Measurements from ENCODE around the gene TRAPPC2L.

TRAPPC2L gene

GRCh38 chr16:88828711-88829110 lies 28.2 kb upstream of the TRAPPC2L start:
- H3K4me3 ChIP-seq (ENCODE audit: low read depth, low read length): no peak overlapping the region
- TF ChIP-seq, protein P1, sequence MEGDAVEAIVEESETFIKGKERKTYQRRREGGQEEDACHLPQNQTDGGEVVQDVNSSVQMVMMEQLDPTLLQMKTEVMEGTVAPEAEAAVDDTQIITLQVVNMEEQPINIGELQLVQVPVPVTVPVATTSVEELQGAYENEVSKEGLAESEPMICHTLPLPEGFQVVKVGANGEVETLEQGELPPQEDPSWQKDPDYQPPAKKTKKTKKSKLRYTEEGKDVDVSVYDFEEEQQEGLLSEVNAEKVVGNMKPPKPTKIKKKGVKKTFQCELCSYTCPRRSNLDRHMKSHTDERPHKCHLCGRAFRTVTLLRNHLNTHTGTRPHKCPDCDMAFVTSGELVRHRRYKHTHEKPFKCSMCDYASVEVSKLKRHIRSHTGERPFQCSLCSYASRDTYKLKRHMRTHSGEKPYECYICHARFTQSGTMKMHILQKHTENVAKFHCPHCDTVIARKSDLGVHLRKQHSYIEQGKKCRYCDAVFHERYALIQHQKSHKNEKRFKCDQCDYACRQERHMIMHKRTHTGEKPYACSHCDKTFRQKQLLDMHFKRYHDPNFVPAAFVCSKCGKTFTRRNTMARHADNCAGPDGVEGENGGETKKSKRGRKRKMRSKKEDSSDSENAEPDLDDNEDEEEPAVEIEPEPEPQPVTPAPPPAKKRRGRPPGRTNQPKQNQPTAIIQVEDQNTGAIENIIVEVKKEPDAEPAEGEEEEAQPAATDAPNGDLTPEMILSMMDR (IDR thresholded peaks at IDR 0.05; ENCODE audit: low read depth, low read length): no peak

- TF ChIP-seq, protein P1 (IDR thresholded peaks at IDR 0.05; ENCODE audit: low read depth, low read length): no peak
- no peak overlapping the region for H3K4me3 ChIP-seq (ENCODE audit: low read depth, low read length)
Measured at GRCh38 chr16:88830258-88830657, 26.7 kb upstream of the TRAPPC2L start.

DNA sequence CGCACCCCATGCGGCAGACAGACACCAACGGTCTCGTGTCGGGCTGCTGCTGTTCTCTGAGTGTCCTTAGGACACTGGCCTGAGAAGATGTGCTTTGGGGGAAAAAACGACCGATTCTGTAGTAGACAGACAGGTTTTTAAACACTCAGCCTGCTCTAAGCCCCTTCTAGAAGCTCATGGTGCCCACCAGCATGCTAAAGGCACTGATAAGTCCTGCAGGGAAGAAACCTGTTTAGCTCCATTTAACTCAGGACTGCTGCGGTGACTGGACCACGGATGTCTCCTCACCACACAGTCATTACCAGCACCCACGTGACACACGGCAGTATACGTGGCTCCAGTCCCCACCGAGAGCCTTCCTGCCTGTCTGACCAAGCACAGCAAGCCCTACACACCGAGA lies 26.1 kb upstream of the TRAPPC2L start:
- no peak overlapping the region for H3K4me3 ChIP-seq (ENCODE audit: low read depth, low read length)
- TF ChIP-seq, protein P1 (IDR thresholded peaks at IDR 0.05; ENCODE audit: low read depth, low read length): no peak

GRCh38 chr16:88831838-88832237 lies 25.1 kb upstream of the TRAPPC2L start:
- H3K4me3 ChIP-seq (ENCODE audit: low read depth, low read length): no peak overlapping the region
- TF ChIP-seq, protein P1 (IDR thresholded peaks at IDR 0.05; ENCODE audit: low read depth, low read length): no peak

GRCh38 chr16:88833086-88833485 lies 23.8 kb upstream of the TRAPPC2L start:
- TF ChIP-seq, protein P1 (IDR thresholded peaks at IDR 0.05; ENCODE audit: low read depth, low read length): no peak
- H3K4me3 ChIP-seq (ENCODE audit: low read depth, low read length): no peak overlapping the region

GRCh38 chr16:88834670-88835069 lies 22.3 kb upstream of the TRAPPC2L start:
- TF ChIP-seq, protein P1 (IDR thresholded peaks at IDR 0.05; ENCODE audit: low read depth, low read length): no peak
- no peak overlapping the region for H3K4me3 ChIP-seq (ENCODE audit: low read depth, low read length)

DNA sequence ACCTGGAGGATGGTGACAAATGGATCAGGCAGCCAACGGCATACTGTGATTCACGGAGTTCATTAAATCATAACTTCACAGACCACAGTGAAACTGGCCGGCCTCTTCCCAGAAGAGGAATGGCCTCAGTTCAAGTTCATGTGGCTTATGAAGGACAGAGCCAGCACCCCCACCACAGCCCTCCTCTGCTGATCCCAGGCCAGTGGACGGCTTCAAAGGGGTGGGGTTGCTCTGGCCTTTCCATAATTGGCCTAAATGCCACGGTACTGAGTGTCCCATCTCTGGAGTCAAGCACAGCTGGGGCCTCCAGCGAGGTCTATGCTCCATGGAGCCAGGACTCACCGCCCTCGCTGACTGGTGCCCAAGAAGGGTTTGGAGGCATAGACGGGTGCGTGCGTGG lies 21.5 kb upstream of the TRAPPC2L start:
- no peak overlapping the region for H3K4me3 ChIP-seq (ENCODE audit: low read depth, low read length)
- TF ChIP-seq, protein P1 (IDR thresholded peaks at IDR 0.05; ENCODE audit: low read depth, low read length): no peak

Measured in WI38 (cell line).